Stomach smooth muscle (tissue), 2 donors: ENCODE results near the gene FOXE3.

Source experiments
- H3K27ac ChIP-seq: one replicate; pipeline ENCODE4 v1.7.0; 2013; ENCODE audit warnings: mild to moderate bottlenecking, low read length, inconsistent platforms
- H3K27me3 ChIP-seq, 2 donors: one replicate each; pipeline ENCODE4 v1.7.0; 2013; ENCODE audit warnings: low read length in 2 of 2; ENCODE audit not compliant: insufficient read depth in 2 of 2, control insufficient read depth in 1 of 2
- H3K36me3 ChIP-seq, 2 donors: one replicate each; pipeline ENCODE4 v1.7.0; 2013; ENCODE audit warnings: low read length in 2 of 2; ENCODE audit not compliant: control insufficient read depth in 2 of 2, insufficient read depth in 2 of 2
- H3K4me1 ChIP-seq: one replicate; pipeline ENCODE4 v1.7.0; 2013; ENCODE audit warnings: low read length; ENCODE audit not compliant: control insufficient read depth, insufficient read depth
- H3K4me3 ChIP-seq, 2 donors: one replicate each; pipeline ENCODE4 v1.7.0; 2013; ENCODE audit warnings: low read length in 2 of 2
- H3K9ac ChIP-seq, 2 donors: one replicate each; pipeline ENCODE4 v1.7.0; 2013; ENCODE audit warnings: low read length in 2 of 2, mild to moderate bottlenecking in 1 of 2
- H3K9me3 ChIP-seq, 2 donors: one replicate each; pipeline ENCODE4 v1.7.0; 2013; ENCODE audit warnings: low read length in 2 of 2; ENCODE audit not compliant: control insufficient read depth in 2 of 2
- donor health status: healthy.
- donor health status: Pancreatic carcinoma.

Gene FOXE3

GRCh38 chr1:47440599-47441081 lies 24.6 kb downstream of the FOXE3 start:
- Histone ChIP-seq H3K36me3 (no peaks in the 10 kb centered on the region), H3K27me3 (peaks cover 76 to 98% of the 10 kb centered on the region in 2 donors), H3K4me1 (peaks cover 25% of the 10 kb centered on the region), H3K27ac (no peak overlapping the region), H3K9ac (no peak overlapping the region), H3K9me3 (no peaks in the 10 kb centered on the region), H3K4me3 (no peak overlapping the region)

- Histone ChIP-seq H3K9me3 (no peaks in the 10 kb centered on the region), H3K4me3 (no peak overlapping the region), H3K27ac (no peak overlapping the region), H3K27me3 (peaks cover 75 to 98% of the 10 kb centered on the region in 2 donors), H3K4me1 (peaks cover 22% of the 10 kb centered on the region), H3K9ac (no peak overlapping the region), H3K36me3 (no peaks in the 10 kb centered on the region)
Observed at GRCh38 chr1:47441450-47442106, 25.5 kb downstream of the FOXE3 start.

GRCh38 chr1:47442202-47442601 lies 26.1 kb downstream of the FOXE3 start:
- no peak overlapping the region for H3K27ac ChIP-seq

GRCh38 chr1:47442842-47443529 lies 26.9 kb downstream of the FOXE3 start:
- Histone ChIP-seq H3K36me3 (no peaks in the 10 kb centered on the region), H3K27ac (no peak overlapping the region), H3K9ac (no peak overlapping the region), H3K27me3 (peaks cover 80 to 95% of the 10 kb centered on the region in 2 donors), H3K4me3 (no peak overlapping the region), H3K9me3 (peaks cover 0 to 2% of the 10 kb centered on the region in 2 donors), H3K4me1 (peaks cover 12% of the 10 kb centered on the region)

More at GRCh38 chr1:47442202-47442601, 26.1 kb downstream of the FOXE3 start:
- H3K9me3 ChIP-seq, result peaks cover 0 to 2% of the 10 kb centered on the region in 2 donors
- peaks cover 16% of the 10 kb centered on the region for H3K4me1 ChIP-seq
- H3K9ac ChIP-seq, result no peak overlapping the region
- no peaks in the 10 kb centered on the region for H3K36me3 ChIP-seq
- H3K27me3 ChIP-seq, result peaks cover 76 to 98% of the 10 kb centered on the region in 2 donors
- H3K4me3 ChIP-seq, result no peak overlapping the region

GRCh38 chr1:47443530-47444296 lies 27.6 kb downstream of the FOXE3 start:
- no peak overlapping the region for H3K9ac ChIP-seq
- peaks cover 12% of the 10 kb centered on the region for H3K4me1 ChIP-seq
- no peaks in the 10 kb centered on the region for H3K36me3 ChIP-seq
- H3K27me3 ChIP-seq, result peaks cover 84 to 97% of the 10 kb centered on the region in 2 donors
- peaks cover 0 to 2% of the 10 kb centered on the region in 2 donors for H3K9me3 ChIP-seq
- H3K27ac ChIP-seq, result no peak overlapping the region
- no peak overlapping the region for H3K4me3 ChIP-seq

- H3K27ac ChIP-seq, result no peak overlapping the region
- peaks cover 0 to 2% of the 10 kb centered on the region in 2 donors for H3K9me3 ChIP-seq
- H3K4me3 ChIP-seq, result peak overlapping the region in 1 of 2 donors; percentile 40
- no peak overlapping the region for H3K9ac ChIP-seq
- H3K36me3 ChIP-seq, result no peaks in the 10 kb centered on the region
- peaks cover 89 to 97% of the 10 kb centered on the region in 2 donors for H3K27me3 ChIP-seq
- peaks cover 11% of the 10 kb centered on the region for H3K4me1 ChIP-seq
Observed at GRCh38 chr1:47444297-47444561, 28.1 kb downstream of the FOXE3 start.

- peaks cover 0 to 2% of the 10 kb centered on the region in 2 donors for H3K9me3 ChIP-seq
- H3K4me1 ChIP-seq, result peaks cover 8% of the 10 kb centered on the region
- H3K27me3 ChIP-seq, result peaks cover 88 to 97% of the 10 kb centered on the region in 2 donors
- no peak overlapping the region for H3K9ac ChIP-seq
- no peaks in the 10 kb centered on the region for H3K36me3 ChIP-seq
- peak overlapping the region in 1 of 2 donors; percentile 40 for H3K4me3 ChIP-seq
- H3K27ac ChIP-seq, result no peak overlapping the region
Observed at GRCh38 chr1:47444562-47445465, 28.7 kb downstream of the FOXE3 start.

- Histone ChIP-seq H3K4me1 (peaks cover 8% of the 10 kb centered on the region), H3K36me3 (no peaks in the 10 kb centered on the region), H3K27me3 (peaks cover 85 to 95% of the 10 kb centered on the region in 2 donors), H3K9ac (no peak overlapping the region), H3K4me3 (no peak overlapping the region), H3K9me3 (peaks cover 0 to 2% of the 10 kb centered on the region in 2 donors), H3K27ac (no peak overlapping the region)
Observed at GRCh38 chr1:47445823-47446550, 29.9 kb downstream of the FOXE3 start.

GRCh38 chr1:47448462-47449222 lies 32.6 kb downstream of the FOXE3 start:
- Histone ChIP-seq H3K27ac (no peak overlapping the region), H3K27me3 (peaks cover 62 to 80% of the 10 kb centered on the region in 2 donors), H3K9ac (no peak overlapping the region), H3K4me3 (no peak overlapping the region), H3K36me3 (no peaks in the 10 kb centered on the region), H3K9me3 (peaks cover 0 to 2% of the 10 kb centered on the region in 2 donors), H3K4me1 (peaks cover 8% of the 10 kb centered on the region)
